Measurements from ENCODE around the gene C22orf15.

- TF ChIP-seq EZH2 (IDR thresholded peaks at IDR 0.05; ENCODE audit: borderline replicate concordance) (no peak), CTCF (IDR thresholded peaks at IDR 0.05; ENCODE audit: poor library complexity) (no peak), EZH2phosphoT487 (IDR thresholded peaks at IDR 0.05; ENCODE audit: low read depth, severe bottlenecking, unreplicated experiment) (no peak)
Measured at GRCh38 chr22:23772649-23773473, 10.1 kb downstream of the C22orf15 start, which contains the start of gene MMP11.

All from hepatocyte (in vitro differentiated cells).